Transverse colon (tissue), 3 donors: ENCODE data around the gene FEZF1.

Experiments used
- CTCF ChIP-seq, 5 experiments: fragments of 200-600 bp in 3 of 5; fragments of 450-650 bp in 2 of 5; sonication (generic) in 3 of 5; IDR thresholded peaks; 1 replicate in 2 of 5; 2 replicates in 3 of 5; pipeline ENCODE4 v1.5.1; 2016 to 2017; ENCODE audit warnings: antibody characterized with exemption in 5 of 5, inconsistent platforms in 3 of 5, mild to moderate bottlenecking in 2 of 5, moderate library complexity in 1 of 5
- EP300 ChIP-seq: sonication (generic); formaldehyde crosslinking; IDR thresholded peaks from one replicate; pipeline ENCODE4 v1.6.1; 2017; ENCODE audit warnings: antibody characterized with exemption, low read depth
- POLR2A ChIP-seq: fragments of 450-650 bp; IDR thresholded peaks from one replicate; pipeline ENCODE4 v1.6.1; 2016; ENCODE audit warnings: antibody characterized with exemption, mild to moderate bottlenecking, moderate library complexity

- TF ChIP-seq CTCF (IDR thresholded peaks at IDR 0.05) (no peak), POLR2A (no peak), EP300 (no peak)
Measured at GRCh38 chr7:122314284-122314683, 9.7 kb upstream of the FEZF1 start.
